ENCODE data around the gene ST6GAL1.

DNA sequence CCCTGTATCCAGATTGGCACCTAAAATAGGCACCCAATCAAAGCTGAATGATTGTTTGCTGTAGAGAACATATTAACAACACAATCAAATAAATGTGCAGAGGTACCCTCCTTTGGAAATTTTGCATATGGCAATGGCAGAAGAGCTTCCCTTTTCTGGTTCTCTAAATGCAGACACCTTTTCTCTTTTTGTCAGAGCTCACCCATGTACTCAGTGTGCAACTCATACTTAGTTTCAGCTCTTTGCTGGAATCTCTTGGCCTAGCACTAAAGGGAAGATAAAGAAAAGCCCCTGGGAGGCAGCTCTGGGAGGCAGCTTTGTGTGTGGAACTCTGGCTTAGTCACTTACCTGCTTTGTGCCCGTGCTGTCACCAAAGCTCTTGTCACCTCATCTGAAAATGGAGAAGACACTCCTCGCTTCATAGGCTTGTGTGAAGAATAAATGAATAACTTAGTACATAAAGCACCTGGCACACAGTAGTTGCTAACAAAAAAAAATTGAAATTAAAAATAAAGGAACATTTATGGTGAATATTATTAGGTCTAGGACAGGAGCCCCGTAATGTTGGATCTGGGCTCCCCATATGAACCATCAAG is 28.8 kb downstream of the ST6GAL1 start:
- no peak for TF ChIP-seq CTCF (IDR thresholded peaks at IDR 0.05; ENCODE audit: low read depth, low read length)
- no peak for TF ChIP-seq POLR2A (IDR thresholded peaks at IDR 0.05; ENCODE audit: extremely low read depth, insufficient read length)
- no peak for TF ChIP-seq MAX (IDR thresholded peaks at IDR 0.05; ENCODE audit: low read depth, low read length)
- TF ChIP-seq MYC (IDR thresholded peaks at IDR 0.05; ENCODE audit: low read depth, low read length) = no peak

All from NB4 (cell line).